Caco-2 (cell line): Measurements from ENCODE around the gene EIF2S3. TPM values are rescaled to one million over a fixed set of nuclear protein-coding genes. Genes with fewer than 3 reads are reported as not detected.

Source experiments
- BruUV-seq: library from RNA; stranded (reverse); fragments of 400-500 nt; replicated peaks from 2 replicates; lab custom pipeline; 2021; lab: Mats Ljungman, UMichigan
- CTCF ChIA-PET: fragments of 300-600 bp; sonication (Branson Sonifier 250); formaldehyde crosslinking; loops from one replicate; lab custom pipeline; 2022; ENCODE audit warnings: antibody characterized with exemption; lab: Charles Lee
- POLR2A ChIA-PET: fragments of 300-600 bp; sonication (Branson Sonifier 250); formaldehyde crosslinking; loops from one replicate; lab custom pipeline; 2022; ENCODE audit warnings: antibody characterized with exemption; lab: Charles Lee
- DNase-seq, 2 experiments: peaks; one replicate each; pipeline versions ENCODE4 v3.0.0 to v3.0.0-alpha.2; 2020 to 2022
- H3K27me3 ChIP-seq: replicated peaks from 2 replicates; pipeline ENCODE4 v1.6.0; 2011; ENCODE audit warnings: low read length; ENCODE audit not compliant: control insufficient read depth, insufficient read depth
- H3K36me3 ChIP-seq: 2 replicates; pipeline ENCODE4 v1.5.1; 2011; ENCODE audit warnings: low read length; ENCODE audit not compliant: control insufficient read depth, insufficient read depth
- H3K4me1 ChIP-seq: fragments of 250-450 bp; sonication (Bioruptor Pico); 2 replicates; pipeline ENCODE4 v1.5.1; 2020; ENCODE audit warnings: mild to moderate bottlenecking
- H3K4me3 ChIP-seq: 2 replicates; pipeline ENCODE4 v1.5.1; 2011; ENCODE audit warnings: low read depth, mild to moderate bottlenecking, control low read depth, low read length
- H3K9me3 ChIP-seq: fragments of 250-450 bp; sonication (Bioruptor Pico); 2 replicates; pipeline ENCODE4 v1.5.1; 2020; ENCODE audit warnings: mild to moderate bottlenecking, moderate library complexity
- H3K27ac Mint-ChIP-seq: one replicate; pipeline ENCODE4 v1.8.0; 2022; ENCODE audit warnings: mixed read lengths; ENCODE audit not compliant: unreplicated experiment
- H3K27me3 Mint-ChIP-seq: one replicate; pipeline ENCODE4 v1.8.0; 2022; ENCODE audit warnings: mixed read lengths; ENCODE audit not compliant: insufficient read depth, unreplicated experiment
- H3K36me3 Mint-ChIP-seq: one replicate; pipeline ENCODE4 v1.8.0; 2022; ENCODE audit warnings: mild to moderate bottlenecking, mixed read lengths; ENCODE audit not compliant: insufficient read depth, unreplicated experiment
- H3K4me1 Mint-ChIP-seq: one replicate; pipeline ENCODE4 v1.8.0; 2022; ENCODE audit warnings: low read depth, mixed read lengths; ENCODE audit not compliant: unreplicated experiment
- H3K4me3 Mint-ChIP-seq: one replicate; pipeline ENCODE4 v1.8.0; 2022; ENCODE audit warnings: mild to moderate bottlenecking, moderate library complexity, mixed read lengths; ENCODE audit not compliant: unreplicated experiment
- H3K9me3 Mint-ChIP-seq: one replicate; pipeline ENCODE4 v1.8.0; 2022; ENCODE audit warnings: mixed read lengths; ENCODE audit not compliant: unreplicated experiment
- intact Hi-C: fragments of 100-400 bp; cut with micrococcal nuclease; formaldehyde crosslinking; loops from one replicate; pipeline ENCODE4 v1.10.0; 2022; ENCODE audit not compliant: unreplicated experiment
- total RNA-seq: library from RNA; stranded (reverse); gene quantifications from 2 replicates; pipeline ENCODE4 v1.2.3, GENCODE V29; 2022
- TF ChIP-seq, protein P1 (sequence below), 2 experiments: fragments of 200-600 bp in 1 of 2; IDR thresholded peaks; 1 replicate in 1 of 2; 2 replicates in 1 of 2; pipeline versions ENCODE4 v1.5.1 to v1.8.0; 2011 to 2022; ENCODE audit warnings: antibody characterized with exemption in 1 of 2, control low read depth in 1 of 2, inconsistent platforms in 1 of 2, low read depth in 1 of 2, low read length in 1 of 2, mild to moderate bottlenecking in 1 of 2, moderate library complexity in 1 of 2; ENCODE audit not compliant: insufficient read depth in 1 of 2, severe bottlenecking in 1 of 2, unreplicated experiment in 1 of 2

Gene EIF2S3
- total RNA-seq, 1 experiment from 2014 or later, result 240 TPM

DNA sequence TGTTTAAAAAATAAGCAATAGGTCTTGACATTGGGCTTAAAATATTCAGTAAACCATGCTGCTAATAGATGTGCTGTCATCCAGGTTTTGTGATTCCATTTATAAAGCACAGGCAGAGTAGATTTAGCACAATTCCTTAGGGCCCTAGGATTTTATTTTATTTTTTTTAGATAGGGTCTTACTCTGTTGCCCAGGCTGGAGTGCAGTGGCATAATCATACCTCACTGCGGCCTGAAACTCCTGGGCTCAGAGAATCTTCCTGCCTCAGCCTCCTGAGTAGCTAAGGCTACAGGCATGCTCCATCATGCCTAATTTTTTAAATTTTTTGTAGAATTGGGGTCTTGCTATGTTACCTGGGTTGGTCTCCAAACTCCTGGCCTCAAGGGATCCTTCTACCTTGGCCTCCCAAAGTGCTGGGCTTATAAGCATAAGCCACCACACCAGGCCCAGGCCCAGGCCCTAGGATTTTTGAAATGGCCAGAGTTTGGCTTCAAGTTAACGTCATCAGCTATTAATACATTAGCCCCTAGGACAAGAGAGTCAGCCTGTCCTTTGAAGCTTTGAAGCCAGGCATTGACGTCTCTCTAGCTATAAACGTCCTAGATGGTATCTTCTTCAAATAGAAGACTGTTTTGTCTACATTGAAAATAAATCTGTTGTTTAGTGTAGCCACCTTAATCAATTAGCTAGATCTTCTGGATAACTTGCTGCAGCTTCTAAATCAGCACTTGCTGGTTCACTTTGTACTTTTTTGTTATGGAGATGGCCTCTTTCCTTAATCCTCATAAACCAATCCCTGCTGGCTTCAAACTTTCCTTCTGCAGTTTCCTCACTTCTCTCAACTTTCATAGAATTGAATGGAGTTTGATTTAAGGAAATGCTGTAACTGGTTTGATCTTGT lies 35.8 kb downstream of the EIF2S3 start:
- H3K36me3 ChIP-seq, result no peaks in the 10 kb centered on the region
- Mint-ChIP-seq H3K4me3 (no peak overlapping the region), H3K27ac (no peak overlapping the region), H3K36me3 (no peaks in the 10 kb centered on the region), H3K4me1 (no peaks in the 10 kb centered on the region), H3K27me3 (no peaks in the 10 kb centered on the region), H3K9me3 (no peaks in the 10 kb centered on the region)
- no peaks in the 10 kb centered on the region for H3K27me3 ChIP-seq
- DNase-seq, result no peak
- H3K4me3 ChIP-seq, result no peak overlapping the region
- no peaks in the 10 kb centered on the region for H3K4me1 ChIP-seq
- no peaks in the 10 kb centered on the region for H3K9me3 ChIP-seq
- ChIA-PET CTCF (no interaction called here), POLR2A (no interaction called here)
- TF ChIP-seq, protein P1, sequence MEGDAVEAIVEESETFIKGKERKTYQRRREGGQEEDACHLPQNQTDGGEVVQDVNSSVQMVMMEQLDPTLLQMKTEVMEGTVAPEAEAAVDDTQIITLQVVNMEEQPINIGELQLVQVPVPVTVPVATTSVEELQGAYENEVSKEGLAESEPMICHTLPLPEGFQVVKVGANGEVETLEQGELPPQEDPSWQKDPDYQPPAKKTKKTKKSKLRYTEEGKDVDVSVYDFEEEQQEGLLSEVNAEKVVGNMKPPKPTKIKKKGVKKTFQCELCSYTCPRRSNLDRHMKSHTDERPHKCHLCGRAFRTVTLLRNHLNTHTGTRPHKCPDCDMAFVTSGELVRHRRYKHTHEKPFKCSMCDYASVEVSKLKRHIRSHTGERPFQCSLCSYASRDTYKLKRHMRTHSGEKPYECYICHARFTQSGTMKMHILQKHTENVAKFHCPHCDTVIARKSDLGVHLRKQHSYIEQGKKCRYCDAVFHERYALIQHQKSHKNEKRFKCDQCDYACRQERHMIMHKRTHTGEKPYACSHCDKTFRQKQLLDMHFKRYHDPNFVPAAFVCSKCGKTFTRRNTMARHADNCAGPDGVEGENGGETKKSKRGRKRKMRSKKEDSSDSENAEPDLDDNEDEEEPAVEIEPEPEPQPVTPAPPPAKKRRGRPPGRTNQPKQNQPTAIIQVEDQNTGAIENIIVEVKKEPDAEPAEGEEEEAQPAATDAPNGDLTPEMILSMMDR (IDR thresholded peaks at IDR 0.05; ENCODE audit: insufficient read depth in 1 of 2, low read depth in 1 of 2, low read length in 1 of 2, severe bottlenecking in 1 of 2, unreplicated experiment in 1 of 2), result no peak
- BruUV-seq, result no TSS peak
- intact Hi-C loops, result no loop called here

DNA sequence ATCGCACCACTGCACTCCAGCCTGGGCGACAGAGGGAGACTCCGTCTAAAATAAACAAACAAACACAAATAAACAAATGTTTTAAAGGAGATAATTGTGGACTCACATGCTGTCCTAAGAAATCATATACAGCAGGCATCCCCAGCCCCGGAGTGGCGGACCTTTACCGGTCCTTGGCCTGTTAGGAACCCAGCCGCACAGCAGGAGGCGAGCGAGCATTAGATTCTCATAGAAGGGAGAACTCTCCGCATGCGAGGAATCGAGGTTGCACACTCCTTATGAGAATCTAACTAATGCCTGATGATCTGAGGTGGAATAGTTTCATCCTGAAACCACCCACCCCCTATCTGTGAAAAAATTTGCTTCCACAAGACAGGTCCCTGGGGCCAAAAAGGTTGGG lies 39.0 kb downstream of the EIF2S3 start:
- Histone ChIP-seq H3K36me3 (no peaks in the 10 kb centered on the region), H3K9me3 (no peaks in the 10 kb centered on the region), H3K4me1 (no peaks in the 10 kb centered on the region), H3K4me3 (no peak overlapping the region), H3K27me3 (no peaks in the 10 kb centered on the region)
- Mint-ChIP-seq H3K27ac (no peak overlapping the region), H3K9me3 (no peaks in the 10 kb centered on the region), H3K36me3 (no peaks in the 10 kb centered on the region), H3K27me3 (no peaks in the 10 kb centered on the region), H3K4me3 (no peak overlapping the region), H3K4me1 (peaks cover under 1% of the 10 kb centered on the region)
- TF ChIP-seq, protein P1 (IDR thresholded peaks at IDR 0.05; ENCODE audit: insufficient read depth in 1 of 2, low read depth in 1 of 2, low read length in 1 of 2, severe bottlenecking in 1 of 2, unreplicated experiment in 1 of 2), result no peak
- CTCF ChIA-PET, result no interaction called here
- BruUV-seq, result no TSS peak
- DNase-seq, result no peak
- intact Hi-C loops, result no loop called here
- POLR2A ChIA-PET, result no interaction called here

DNA sequence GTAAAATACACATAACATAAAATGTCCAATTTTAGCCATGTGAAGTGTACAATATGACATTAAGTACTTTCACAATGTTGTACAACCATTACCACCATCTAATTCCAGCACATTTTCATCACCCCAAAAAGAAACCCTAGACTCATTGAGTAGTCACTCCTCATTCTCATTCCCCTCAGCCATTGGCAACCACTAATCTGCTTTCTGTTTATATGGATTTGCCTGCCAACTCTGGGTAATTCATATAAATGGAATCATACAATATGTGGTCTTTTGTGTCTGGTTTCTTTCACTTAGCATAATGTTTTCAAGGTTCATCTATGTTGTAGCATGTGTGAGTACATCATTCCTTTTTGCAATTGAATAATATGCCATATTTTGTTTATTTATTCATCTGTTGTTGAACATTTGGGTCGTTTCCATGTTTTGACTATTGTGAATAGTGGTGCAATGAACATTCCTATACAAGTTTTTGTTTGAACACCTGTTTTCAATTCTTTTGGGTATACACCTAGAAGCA lies 43.0 kb downstream of the EIF2S3 start:
- intact Hi-C loops, result no loop called here
- H3K9me3 ChIP-seq, result no peaks in the 10 kb centered on the region
- no peaks in the 10 kb centered on the region for H3K27me3 Mint-ChIP-seq
- TF ChIP-seq, protein P1 (IDR thresholded peaks at IDR 0.05; ENCODE audit: insufficient read depth in 1 of 2, low read depth in 1 of 2, low read length in 1 of 2, severe bottlenecking in 1 of 2, unreplicated experiment in 1 of 2), result no peak
- no peaks in the 10 kb centered on the region for H3K36me3 Mint-ChIP-seq
- H3K4me3 Mint-ChIP-seq, result no peak overlapping the region
- ChIA-PET CTCF (no interaction called here), POLR2A (no interaction called here)
- H3K9me3 Mint-ChIP-seq, result no peaks in the 10 kb centered on the region
- H3K4me1 ChIP-seq, result peaks cover 13% of the 10 kb centered on the region
- H3K4me3 ChIP-seq, result no peak overlapping the region
- no TSS peak for BruUV-seq
- H3K27me3 ChIP-seq, result no peaks in the 10 kb centered on the region
- H3K4me1 Mint-ChIP-seq, result peaks cover 23% of the 10 kb centered on the region
- no peak for DNase-seq
- H3K36me3 ChIP-seq, result no peaks in the 10 kb centered on the region
- H3K27ac Mint-ChIP-seq, result no peak overlapping the region
